Lower leg skin (tissue), 3 donors: ENCODE results near the gene ANXA8.
"Not testable (repeated sequence)": the region's sequence is repeated elsewhere in the genome, so short reads cannot be mapped to it uniquely, and the experiment has no call there.

Source experiments
- CTCF ChIP-seq, 3 donors: fragments of 450-650 bp; IDR thresholded peaks; one replicate each; pipeline ENCODE4 v1.5.1; 2016; ENCODE audit warnings: antibody characterized with exemption in 3 of 3, mild to moderate bottlenecking in 3 of 3, moderate library complexity in 2 of 3
- POLR2A ChIP-seq, 2 donors: fragments of 450-650 bp; IDR thresholded peaks; one replicate each; pipeline ENCODE4 v1.6.1; 2016 to 2017; ENCODE audit warnings: antibody characterized with exemption in 2 of 2, mild to moderate bottlenecking in 1 of 2, moderate library complexity in 1 of 2

- TF ChIP-seq CTCF, POLR2A (IDR thresholded peaks at IDR 0.05): not testable (repeated sequence)
Observed at GRCh38 chr10:47477078-47477477, 6.8 kb downstream of the ANXA8 start.
